ENCODE data around the gene TMC2.

- TF ChIP-seq POLR2AphosphoS5 (IDR thresholded peaks at IDR 0.05) (no peak), POLR2A (IDR thresholded peaks at IDR 0.05) (no peak), CTCF (IDR thresholded peaks at IDR 0.05) (no peak)
These were observed 28.3 kb upstream of the TMC2 start for GRCh38 chr20:2507875-2508630.

Measured in upper lobe of left lung (tissue), 4 donors.